ENCODE data around the gene VDR. TPM values are rescaled to one million over a fixed set of nuclear protein-coding genes. Genes with fewer than 3 reads are reported as not detected.

VDR gene
- total RNA-seq, 2 experiments from 2014 or later = 108 to 124 TPM

DNA sequence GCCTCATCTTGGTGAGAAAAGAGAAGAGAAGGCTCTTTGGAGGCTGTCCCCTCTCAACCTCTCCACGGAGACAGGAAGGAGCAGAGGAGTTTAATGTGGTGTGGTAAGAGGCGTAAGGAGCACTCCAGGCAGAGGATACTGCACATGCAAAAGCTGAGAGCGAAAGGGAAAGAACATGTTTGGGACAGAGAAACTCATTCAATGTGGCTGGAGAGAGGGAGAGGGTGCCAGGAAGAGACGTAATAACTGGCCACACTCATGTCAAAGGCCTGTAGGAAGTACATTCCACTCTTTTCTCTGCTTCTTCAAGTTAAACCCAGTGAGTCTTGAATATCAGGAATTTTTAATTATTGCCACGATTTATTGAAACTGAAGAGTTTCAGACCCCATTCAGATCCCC lies 12.0 kb downstream of the VDR start:
- Mint-ChIP-seq H3K4me1 (peaks cover 74% of the 10 kb centered on the region), H3K4me3 (no peak overlapping the region), H3K27ac (peak overlapping the region; percentile 20), H3K9me3 (ENCODE audit: low read depth) (no peaks in the 10 kb centered on the region), H3K36me3 (ENCODE audit: low read depth) (peaks cover 83% of the 10 kb centered on the region), H3K27me3 (no peaks in the 10 kb centered on the region)
- intact Hi-C loops (cut with DNase I, micrococcal nuclease) = no loop called here
- CTCF ChIA-PET = interaction anchor here (4.2 kb wide), 1 partner anchor 8 kb away, joined by 17 read pairs; no protein-coding TSS in a partner anchor
- POLR2A ChIA-PET = interaction anchor here (0.6 kb wide), 1 partner anchor 16 kb away, joined by 7 read pairs; no protein-coding TSS in a partner anchor
- ATAC-seq (no peak), DNase-seq (no peak)

DNA sequence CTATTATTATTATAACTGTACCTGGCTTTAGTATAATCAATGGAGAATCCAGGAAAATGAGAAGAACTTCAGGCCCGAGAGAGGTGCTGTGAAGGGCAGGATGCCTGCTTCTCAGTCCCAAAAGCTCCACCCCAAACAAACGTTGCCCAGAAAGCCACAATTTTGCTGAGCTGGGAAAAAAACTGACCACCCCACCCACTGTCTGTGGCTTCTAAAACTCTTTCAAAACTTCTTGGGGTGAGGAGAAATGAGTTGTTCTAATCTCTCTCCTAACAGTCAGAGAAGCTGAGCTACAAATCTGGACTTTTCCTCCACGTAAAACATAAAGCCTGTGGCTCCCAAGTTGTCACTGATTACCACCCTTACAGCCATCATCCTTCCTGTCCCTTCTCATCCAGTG lies 13.4 kb downstream of the VDR start:
- Mint-ChIP-seq H3K9me3 (ENCODE audit: low read depth) (no peaks in the 10 kb centered on the region), H3K4me1 (peaks cover 74% of the 10 kb centered on the region), H3K27me3 (no peaks in the 10 kb centered on the region), H3K36me3 (ENCODE audit: low read depth) (peaks cover 78% of the 10 kb centered on the region), H3K27ac (peak overlapping the region; percentile 62), H3K4me3 (no peak overlapping the region)
- DNase-seq (peak; percentile 29), ATAC-seq (peak; percentile 20)
- CTCF ChIA-PET = interaction anchor here (0.8 to 0.9 kb wide), 2 partner anchors 124 to 155 kb away, joined by 3 read pairs; no protein-coding TSS in a partner anchor
- intact Hi-C loops (cut with DNase I, micrococcal nuclease) = no loop called here
- POLR2A ChIA-PET = no interaction called here

DNA sequence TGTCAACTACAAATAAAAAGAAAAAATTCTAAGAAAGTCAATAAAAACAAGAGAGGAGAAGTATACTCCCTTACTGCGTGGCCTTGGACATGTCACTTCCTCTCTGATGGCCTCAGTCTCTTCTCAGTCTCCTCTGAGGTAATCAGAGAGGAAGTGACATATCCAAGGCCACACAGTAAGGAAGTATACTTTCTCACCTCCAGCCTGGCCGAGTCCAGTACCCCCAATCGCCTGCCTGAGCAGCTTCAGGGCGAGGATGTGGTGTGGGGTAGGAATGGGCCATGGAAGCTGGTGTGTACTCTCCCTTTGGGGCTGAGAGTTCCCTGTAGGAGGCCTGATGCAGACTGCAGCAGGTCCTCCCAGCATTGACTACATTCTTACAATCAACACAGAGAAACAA lies 15.8 kb downstream of the VDR start:
- Mint-ChIP-seq H3K27ac (peak overlapping the region; percentile 82), H3K36me3 (ENCODE audit: low read depth) (peaks cover 76% of the 10 kb centered on the region), H3K4me1 (peaks cover 79% of the 10 kb centered on the region), H3K4me3 (peak overlapping the region; percentile 63), H3K9me3 (ENCODE audit: low read depth) (no peaks in the 10 kb centered on the region), H3K27me3 (no peaks in the 10 kb centered on the region)
- intact Hi-C loops (cut with DNase I, micrococcal nuclease) = loop anchor here (10.0 kb wide), 2 partner anchors 296 to 494 kb away; partner anchors contain the start of gene CCDC184 (in 1 of the 2)
- POLR2A ChIA-PET = no interaction called here
- CTCF ChIA-PET = interaction anchor here (0.9 to 3.2 kb wide), 5 partner anchors 8 to 76 kb away, joined by 3 to 14 read pairs (median 5); no protein-coding TSS in a partner anchor
- ATAC-seq (peak; percentile 18), DNase-seq (peak; percentile 45)

- ChIA-PET POLR2A (interaction anchor here (1.2 kb wide), 1 partner anchor 16 kb away, joined by 9 read pairs; the partner anchor contains the start of gene VDR), CTCF (interaction anchor here (0.9 to 3.2 kb wide), 5 partner anchors 9 to 75 kb away, joined by 3 to 14 read pairs (median 5); no protein-coding TSS in a partner anchor)
- Mint-ChIP-seq H3K36me3 (ENCODE audit: low read depth) (peaks cover 74% of the 10 kb centered on the region), H3K4me3 (no peak overlapping the region), H3K27me3 (no peaks in the 10 kb centered on the region), H3K9me3 (ENCODE audit: low read depth) (no peaks in the 10 kb centered on the region), H3K4me1 (peaks cover 80% of the 10 kb centered on the region), H3K27ac (peak overlapping the region; percentile 82)
- intact Hi-C loops (cut with DNase I, micrococcal nuclease) = loop anchor here (10.0 kb wide), 2 partner anchors 297 to 493 kb away; partner anchors contain the start of gene CCDC184 (in 1 of the 2)
- ATAC-seq (no peak), DNase-seq (no peak)
Measured at GRCh38 chr12:47888153-47888819, 16.5 kb downstream of the VDR start.

DNA sequence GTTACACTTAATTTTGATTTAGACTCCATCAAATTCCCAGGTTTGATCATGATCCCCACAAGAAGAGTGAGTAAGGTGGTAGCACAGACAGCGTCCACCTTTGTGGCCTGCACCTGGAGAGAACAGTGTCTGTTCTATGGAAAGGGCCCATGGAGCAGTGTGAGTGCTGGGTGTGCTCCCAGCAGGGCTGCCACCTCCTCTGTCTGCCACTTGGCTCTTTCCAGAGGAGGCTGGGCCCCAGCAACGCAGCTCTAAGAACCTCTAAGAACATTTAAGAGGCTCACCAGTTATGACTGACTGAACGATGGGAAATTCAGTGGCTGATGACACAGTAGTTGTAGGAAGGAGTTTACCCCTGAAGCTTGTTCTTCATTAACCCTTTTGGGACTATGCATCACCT lies 17.3 kb downstream of the VDR start:
- intact Hi-C loops (cut with DNase I, micrococcal nuclease) = loop anchor here (10.0 kb wide), 2 partner anchors 297 to 493 kb away; partner anchors contain the start of gene CCDC184 (in 1 of the 2)
- ChIA-PET POLR2A (interaction anchor here (1.2 kb wide), 1 partner anchor 17 kb away, joined by 9 read pairs; the partner anchor contains the start of gene VDR), CTCF (interaction anchor here (0.6 to 4.0 kb wide), 6 partner anchors 10 to 56 kb away, joined by 3 to 16 read pairs (median 4); no protein-coding TSS in a partner anchor)
- Mint-ChIP-seq H3K9me3 (ENCODE audit: low read depth) (no peaks in the 10 kb centered on the region), H3K36me3 (ENCODE audit: low read depth) (peaks cover 75% of the 10 kb centered on the region), H3K4me3 (no peak overlapping the region), H3K27ac (peak overlapping the region; percentile 82), H3K4me1 (peaks cover 84% of the 10 kb centered on the region), H3K27me3 (no peaks in the 10 kb centered on the region)
- ATAC-seq (no peak), DNase-seq (peak; percentile 49)

GRCh38 chr12:47886510-47887240 lies 18.1 kb downstream of the VDR start:
- Mint-ChIP-seq H3K36me3 (ENCODE audit: low read depth) (peaks cover 77% of the 10 kb centered on the region), H3K27ac (peak overlapping the region; percentile 97), H3K9me3 (ENCODE audit: low read depth) (no peaks in the 10 kb centered on the region), H3K4me3 (no peak overlapping the region), H3K4me1 (peaks cover 87% of the 10 kb centered on the region), H3K27me3 (no peaks in the 10 kb centered on the region)
- POLR2A ChIA-PET = interaction anchor here (0.6 to 4.5 kb wide), 6 partner anchors 12 to 291 kb away, joined by 3 to 69 read pairs (median 16); partner anchors contain the start of gene VDR
- CTCF ChIA-PET = interaction anchor here (0.6 to 4.0 kb wide), 19 partner anchors 12 to 219 kb away, joined by 3 to 24 read pairs (median 5); partner anchors contain the start of genes SENP1, TMEM106C and VDR
- ATAC-seq (no peak), DNase-seq (no peak)
- intact Hi-C loops (cut with DNase I, micrococcal nuclease) = loop anchor here (10.0 kb wide), 2 partner anchors 298 to 492 kb away; partner anchors contain the start of gene CCDC184 (in 1 of the 2)

GRCh38 chr12:47885566-47885965 lies 19.2 kb downstream of the VDR start:
- peaks cover 72% of the 10 kb centered on the region for H3K36me3 Mint-ChIP-seq (ENCODE audit: low read depth)
- ATAC-seq = no peak
- ChIA-PET POLR2A (interaction anchor here (0.6 to 4.5 kb wide), 16 partner anchors 10 to 1350 kb away, joined by 3 to 69 read pairs (median 6); partner anchors contain the start of genes ASB8 and VDR), CTCF (interaction anchor here (0.6 to 4.0 kb wide), 16 partner anchors 9 to 220 kb away, joined by 3 to 24 read pairs (median 9); partner anchors contain the start of genes SENP1, TMEM106C and VDR)
- H3K4me3 Mint-ChIP-seq = peak overlapping the region; percentile 78
- no peaks in the 10 kb centered on the region for H3K9me3 Mint-ChIP-seq (ENCODE audit: low read depth)
- H3K4me1 Mint-ChIP-seq = peaks cover 87% of the 10 kb centered on the region
- H3K27ac Mint-ChIP-seq = peak overlapping the region; percentile 97
- intact Hi-C loops (cut with DNase I, micrococcal nuclease) = loop anchor here (1.0 to 10.0 kb wide), 12 partner anchors 18 to 491 kb away; partner anchors contain the start of genes VDR (in 2 of the 2), ASB8 (in 1 of the 2), CCDC184 (in 1 of the 2) and RPAP3 (in 1 of the 2)
- H3K27me3 Mint-ChIP-seq = no peaks in the 10 kb centered on the region
- DNase-seq = peak; percentile 21

- Mint-ChIP-seq H3K27me3 (no peaks in the 10 kb centered on the region), H3K4me1 (peaks cover 89% of the 10 kb centered on the region), H3K27ac (peak overlapping the region; percentile 97), H3K36me3 (ENCODE audit: low read depth) (peaks cover 72% of the 10 kb centered on the region), H3K4me3 (peak overlapping the region; percentile 78), H3K9me3 (ENCODE audit: low read depth) (no peaks in the 10 kb centered on the region)
- ChIA-PET CTCF (interaction anchor here (0.5 to 4.0 kb wide), 20 partner anchors 10 to 730 kb away, joined by 3 to 24 read pairs (median 6); partner anchors contain the start of genes TMEM106C and VDR), POLR2A (interaction anchor here (0.6 to 4.5 kb wide), 15 partner anchors 10 to 1350 kb away, joined by 3 to 69 read pairs (median 6); partner anchors contain the start of genes ASB8 and VDR)
- DNase-seq (peak; percentile 95), ATAC-seq (peak; percentile 88)
- intact Hi-C loops (cut with DNase I, micrococcal nuclease) = loop anchor here (1.0 to 10.0 kb wide), 12 partner anchors 18 to 490 kb away; partner anchors contain the start of genes VDR (in 2 of the 2), ASB8 (in 1 of the 2), CCDC184 (in 1 of the 2) and RPAP3 (in 1 of the 2)
Measured at GRCh38 chr12:47885012-47885501, 19.7 kb downstream of the VDR start.

DNA sequence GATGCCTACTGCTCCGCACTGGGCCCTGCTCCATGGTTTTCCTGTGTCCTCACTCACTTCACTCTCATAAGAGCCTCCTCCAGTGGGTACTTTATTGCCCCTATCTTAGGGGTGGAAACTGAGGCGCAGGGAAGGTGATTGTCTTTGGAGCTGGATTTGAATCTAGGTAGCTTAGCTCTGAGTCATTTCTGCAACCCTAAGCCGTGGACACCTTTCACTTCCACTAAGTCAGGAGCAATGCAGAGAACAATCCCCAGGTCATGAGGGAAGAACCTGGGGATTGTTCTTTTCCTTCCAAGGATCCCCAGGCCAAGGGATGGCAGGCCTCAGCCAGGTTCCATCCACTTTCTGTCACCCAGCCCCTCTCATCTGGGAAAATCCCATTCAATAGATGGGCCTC lies 20.3 kb downstream of the VDR start:
- Mint-ChIP-seq H3K4me3 (peak overlapping the region; percentile 78), H3K9me3 (ENCODE audit: low read depth) (no peaks in the 10 kb centered on the region), H3K4me1 (peaks cover 88% of the 10 kb centered on the region), H3K27me3 (no peaks in the 10 kb centered on the region), H3K36me3 (ENCODE audit: low read depth) (peaks cover 72% of the 10 kb centered on the region), H3K27ac (peak overlapping the region; percentile 97)
- intact Hi-C loops (cut with DNase I, micrococcal nuclease) = loop anchor here (2.0 to 10.0 kb wide), 3 partner anchors 72 to 490 kb away; partner anchors contain the start of gene CCDC184 (in 1 of the 2)
- CTCF ChIA-PET = interaction anchor here (0.5 to 4.0 kb wide), 20 partner anchors 10 to 730 kb away, joined by 3 to 24 read pairs (median 6); partner anchors contain the start of genes TMEM106C and VDR
- DNase-seq = peak; percentile 21
- ATAC-seq = no peak
- POLR2A ChIA-PET = interaction anchor here (0.9 to 4.5 kb wide), 12 partner anchors 11 to 316 kb away, joined by 3 to 69 read pairs (median 8); partner anchors contain the start of gene VDR

DNA sequence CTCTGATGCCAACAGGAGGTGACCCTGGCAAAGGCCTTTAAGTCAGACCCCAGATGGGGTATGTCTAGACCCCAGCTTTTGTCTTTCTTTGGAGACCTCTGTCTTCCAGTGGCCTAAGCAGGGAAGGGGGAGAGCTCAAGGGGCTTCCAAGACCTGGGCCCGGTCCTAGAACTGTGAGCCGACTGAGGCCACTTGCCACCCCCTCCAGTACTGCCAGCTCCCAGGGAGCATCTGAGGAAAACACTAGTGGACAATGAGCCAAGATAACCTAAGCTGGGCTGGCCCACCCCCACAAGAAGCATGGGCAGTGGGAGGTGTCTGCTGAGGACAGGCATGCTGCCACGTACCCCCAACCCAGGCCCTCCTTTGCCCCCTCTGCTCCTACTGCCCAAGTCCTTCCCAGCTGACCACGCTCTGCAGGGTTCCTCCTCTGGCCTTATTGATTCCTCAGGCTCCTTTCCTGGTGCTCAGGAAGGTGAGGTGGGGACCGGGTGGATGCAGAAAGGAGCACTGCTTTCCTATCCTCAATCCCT lies 21.1 kb downstream of the VDR start:
- H3K36me3 Mint-ChIP-seq (ENCODE audit: low read depth) = peaks cover 73% of the 10 kb centered on the region
- DNase-seq = no peak
- H3K27me3 Mint-ChIP-seq = no peaks in the 10 kb centered on the region
- CTCF ChIA-PET = interaction anchor here (0.5 to 4.0 kb wide), 22 partner anchors 9 to 313 kb away, joined by 3 to 24 read pairs (median 4); partner anchors contain the start of gene TMEM106C
- POLR2A ChIA-PET = interaction anchor here (0.6 to 4.5 kb wide), 8 partner anchors 10 to 128 kb away, joined by 3 to 69 read pairs (median 8); partner anchors contain the start of gene VDR
- peak overlapping the region; percentile 97 for H3K27ac Mint-ChIP-seq
- intact Hi-C loops (cut with DNase I, micrococcal nuclease) = loop anchor here (2.0 to 10.0 kb wide), 3 partner anchors 71 to 489 kb away; partner anchors contain the start of gene CCDC184 (in 1 of the 2)
- H3K9me3 Mint-ChIP-seq (ENCODE audit: low read depth) = no peaks in the 10 kb centered on the region
- no peak for ATAC-seq
- peak overlapping the region; percentile 78 for H3K4me3 Mint-ChIP-seq
- peaks cover 83% of the 10 kb centered on the region for H3K4me1 Mint-ChIP-seq
